ENCODE results near the gene CLEC10A.
"Not testable (repeated sequence)": the region's sequence is repeated elsewhere in the genome, so short reads cannot be mapped to it uniquely, and the experiment has no call there.

Gene CLEC10A

GRCh38 chr17:7097940-7098339 is 17.9 kb upstream of the CLEC10A start:
- no peak overlapping the region for H3K4me3 ChIP-seq (replicated peaks in 1 of 2; ENCODE audit: low read depth in 2 of 2, low read length in 2 of 2)
- DNase-seq (ENCODE audit: low read depth in 2 of 2), result peak in 1 of 2 donors; percentile 18
- no peak for TF ChIP-seq CTCF (IDR thresholded peaks at IDR 0.05; ENCODE audit: low read depth, low read length)

- no peak for TF ChIP-seq CTCF (IDR thresholded peaks at IDR 0.05; ENCODE audit: low read depth, low read length)
- H3K4me3 ChIP-seq (replicated peaks in 1 of 2; ENCODE audit: low read depth in 2 of 2, low read length in 2 of 2), result no peak overlapping the region
These were observed 15.6 kb upstream of the CLEC10A start for GRCh38 chr17:7095625-7096024.

GRCh38 chr17:7094652-7095019 is 14.6 kb upstream of the CLEC10A start:
- TF ChIP-seq CTCF (IDR thresholded peaks at IDR 0.05; ENCODE audit: low read depth, low read length), result no peak
- H3K4me3 ChIP-seq (replicated peaks in 1 of 2; ENCODE audit: low read depth in 2 of 2, low read length in 2 of 2), result no peak overlapping the region
- no peak for DNase-seq (ENCODE audit: low read depth in 2 of 2)

More at GRCh38 chr17:7095625-7096024, 15.6 kb upstream of the CLEC10A start:
- no peak for DNase-seq (ENCODE audit: low read depth in 2 of 2)

GRCh38 chr17:7091311-7092005 is 11.4 kb upstream of the CLEC10A start:
- H3K4me3 ChIP-seq (replicated peaks in 1 of 2; ENCODE audit: low read depth in 2 of 2, low read length in 2 of 2); DNase-seq (ENCODE audit: low read depth in 2 of 2): not testable (repeated sequence)

GRCh38 chr17:7089570-7089969 is 9.5 kb upstream of the CLEC10A start:
- not testable (repeated sequence) for H3K4me3 ChIP-seq (replicated peaks in 1 of 2; ENCODE audit: low read depth in 2 of 2, low read length in 2 of 2); DNase-seq (ENCODE audit: low read depth in 2 of 2)

GRCh38 chr17:7088442-7088841 is 8.4 kb upstream of the CLEC10A start:
- not testable (repeated sequence) for H3K4me3 ChIP-seq (replicated peaks in 1 of 2; ENCODE audit: low read depth in 2 of 2, low read length in 2 of 2); DNase-seq (ENCODE audit: low read depth in 2 of 2)

GRCh38 chr17:7084088-7084487 is 4.0 kb upstream of the CLEC10A start:
- no peak for TF ChIP-seq CTCF (IDR thresholded peaks at IDR 0.05; ENCODE audit: low read depth, low read length)
- DNase-seq (ENCODE audit: low read depth in 2 of 2), result peak in 1 of 2 donors; percentile 44
- H3K4me3 ChIP-seq (replicated peaks in 1 of 2; ENCODE audit: low read depth in 2 of 2, low read length in 2 of 2), result no peak overlapping the region

GRCh38 chr17:7083592-7083991 is 3.5 kb upstream of the CLEC10A start:
- TF ChIP-seq CTCF (IDR thresholded peaks at IDR 0.05; ENCODE audit: low read depth, low read length), result no peak
- H3K4me3 ChIP-seq (replicated peaks in 1 of 2; ENCODE audit: low read depth in 2 of 2, low read length in 2 of 2), result no peak overlapping the region
- DNase-seq (ENCODE audit: low read depth in 2 of 2), result peak in 1 of 2 donors; percentile 41

All from cardiac fibroblast (primary cell).